K562 treated with DMSO at 1 percent for 4 hours (cell line): ENCODE measurements around the gene CT47C1. TPM values are rescaled to one million over a fixed set of nuclear protein-coding genes. Genes with fewer than 3 reads are reported as not detected.

ENCODE experiments used
- total RNA-seq: library from RNA; unstranded; fragments of 300-600 nt; gene quantifications from 2 replicates; pipeline ENCODE4 v1.2.3, GENCODE V29; 2022; ENCODE audit not compliant: insufficient read depth

Gene CT47C1
- not detected in 2 replicates for total RNA-seq

DNA sequence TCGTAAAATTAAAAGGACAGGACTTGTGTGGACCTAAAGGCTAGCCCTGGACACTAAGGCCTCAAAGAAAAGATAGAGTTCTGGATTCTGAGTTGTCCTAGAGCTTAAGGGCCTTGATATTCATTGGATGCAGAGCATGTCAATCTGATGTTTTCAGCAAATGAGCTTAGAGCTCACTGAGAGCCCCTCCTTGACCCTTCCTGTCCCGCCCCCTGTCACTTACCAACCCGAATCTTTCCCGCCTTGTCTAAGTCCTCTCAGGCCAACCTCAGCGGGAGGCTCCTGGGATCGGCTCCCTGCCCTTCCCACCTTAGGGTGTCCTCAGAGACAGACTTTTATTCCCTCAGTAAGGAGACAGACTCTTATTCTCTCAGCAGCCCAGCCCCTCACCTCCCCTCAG is at the start of gene CT47C1:
CT47C1 (plus strand) TSS at position 250 of the 400 bp plus-strand sequence. CDS start 233 bp downstream, outside the sequence.

Other genes with a start within 250 kb of the CT47C1 start
- not detected in 2 replicates for gene ZCCHC12, start 249.2 kb upstream of the CT47C1 start, total RNA-seq
- gene LONRF3, start 98.4 kb upstream of the CT47C1 start, total RNA-seq: 1.3 and 3.7 TPM in 2 replicates
- not detected in 2 replicates for gene KIAA1210, start 54.8 kb downstream of the CT47C1 start, total RNA-seq
- gene PGRMC1, start 163.3 kb downstream of the CT47C1 start, total RNA-seq: 83.3 and 95.8 TPM in 2 replicates